Umbilical cord (tissue), 2 donors: ENCODE measurements around the gene EPB41L3. TPM values are rescaled to one million over a fixed set of nuclear protein-coding genes. Genes with fewer than 3 reads are reported as not detected.

Experiments used
- DNase-seq: peaks from one replicate; pipeline ENCODE4 v3.0.0-alpha.2; 2015; ENCODE audit warnings: low spot score
- total RNA-seq: library from RNA; depleted of rRNA; stranded (reverse); fragments of >200 nt; gene quantifications from one replicate; pipeline ENCODE4 v1.2.3, GENCODE V29; 2014; ENCODE audit warnings: low replicate concordance; ENCODE audit not compliant: insufficient read depth

The EPB41L3 gene
- total RNA-seq, 1 donor from 2014 or later, result 68.9 TPM

GRCh38 chr18:5456577-5457461, 87.0 kb downstream of the EPB41L3 start:
- DNase-seq, result peak; percentile 79

- DNase-seq, result peak; percentile 49
Measured at GRCh38 chr18:5455674-5456073, 88.1 kb downstream of the EPB41L3 start.

- DNase-seq, result no peak
Measured at GRCh38 chr18:5452943-5453443, 90.8 kb downstream of the EPB41L3 start.

GRCh38 chr18:5451871-5452270, 91.9 kb downstream of the EPB41L3 start:
- no peak for DNase-seq

GRCh38 chr18:5451150-5451549, 92.6 kb downstream of the EPB41L3 start:
- no peak for DNase-seq

- no peak for DNase-seq
Measured at GRCh38 chr18:5449858-5450509, 93.8 kb downstream of the EPB41L3 start.

GRCh38 chr18:5447442-5447841, 96.4 kb downstream of the EPB41L3 start:
- no peak for DNase-seq

GRCh38 chr18:5444847-5445246, 99.0 kb downstream of the EPB41L3 start:
- DNase-seq, result no peak

GRCh38 chr18:5444269-5444668, 99.5 kb downstream of the EPB41L3 start:
- no peak for DNase-seq

- peak; percentile 28 for DNase-seq
Measured at GRCh38 chr18:5439986-5440696, 103.7 kb downstream of the EPB41L3 start.

- DNase-seq, result no peak
Measured at GRCh38 chr18:5434425-5434824, 109.4 kb downstream of the EPB41L3 start.

- DNase-seq, result no peak
Measured at GRCh38 chr18:5431836-5432575, 111.8 kb downstream of the EPB41L3 start.

GRCh38 chr18:5430131-5430530, 113.7 kb downstream of the EPB41L3 start:
- DNase-seq, result no peak

GRCh38 chr18:5429681-5430080, 114.1 kb downstream of the EPB41L3 start:
- no peak for DNase-seq

GRCh38 chr18:5425721-5426120, 118.1 kb downstream of the EPB41L3 start:
- no peak for DNase-seq

GRCh38 chr18:5424903-5425664, 118.7 kb downstream of the EPB41L3 start:
- peak; percentile 29 for DNase-seq

GRCh38 chr18:5422626-5423025, 121.2 kb downstream of the EPB41L3 start:
- DNase-seq, result no peak

- no peak for DNase-seq
Measured at GRCh38 chr18:5421981-5422380, 121.8 kb downstream of the EPB41L3 start.

- DNase-seq, result peak; percentile 15
Measured at GRCh38 chr18:5420906-5421305, 122.9 kb downstream of the EPB41L3 start.

- no peak for DNase-seq
Measured at GRCh38 chr18:5419601-5420000, 124.2 kb downstream of the EPB41L3 start.

GRCh38 chr18:5419030-5419429, 124.8 kb downstream of the EPB41L3 start:
- no peak for DNase-seq
